Measurements from ENCODE around the gene CNOT1.

DNA sequence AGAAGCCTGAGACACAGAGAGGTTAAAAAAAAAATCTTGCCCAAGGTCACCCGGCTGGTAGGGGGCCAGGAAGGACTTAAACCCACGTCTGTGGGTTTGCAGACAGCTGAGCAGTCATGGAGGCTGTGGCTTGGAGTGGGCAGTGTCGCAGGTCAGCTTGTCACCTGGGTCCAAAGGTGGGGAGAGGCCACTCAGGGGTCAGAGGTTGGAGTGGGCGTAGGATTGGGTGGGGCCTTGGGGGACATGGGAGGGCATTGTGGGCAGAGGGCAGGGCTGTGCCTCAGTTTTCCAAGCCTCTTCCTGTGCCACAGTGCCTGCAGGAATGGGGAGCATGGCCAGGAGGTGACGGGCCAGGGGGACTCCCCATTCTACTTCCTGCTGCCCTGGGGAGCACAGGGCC, 131.7 kb downstream of the CNOT1 start:
- TF ChIP-seq, protein P1, sequence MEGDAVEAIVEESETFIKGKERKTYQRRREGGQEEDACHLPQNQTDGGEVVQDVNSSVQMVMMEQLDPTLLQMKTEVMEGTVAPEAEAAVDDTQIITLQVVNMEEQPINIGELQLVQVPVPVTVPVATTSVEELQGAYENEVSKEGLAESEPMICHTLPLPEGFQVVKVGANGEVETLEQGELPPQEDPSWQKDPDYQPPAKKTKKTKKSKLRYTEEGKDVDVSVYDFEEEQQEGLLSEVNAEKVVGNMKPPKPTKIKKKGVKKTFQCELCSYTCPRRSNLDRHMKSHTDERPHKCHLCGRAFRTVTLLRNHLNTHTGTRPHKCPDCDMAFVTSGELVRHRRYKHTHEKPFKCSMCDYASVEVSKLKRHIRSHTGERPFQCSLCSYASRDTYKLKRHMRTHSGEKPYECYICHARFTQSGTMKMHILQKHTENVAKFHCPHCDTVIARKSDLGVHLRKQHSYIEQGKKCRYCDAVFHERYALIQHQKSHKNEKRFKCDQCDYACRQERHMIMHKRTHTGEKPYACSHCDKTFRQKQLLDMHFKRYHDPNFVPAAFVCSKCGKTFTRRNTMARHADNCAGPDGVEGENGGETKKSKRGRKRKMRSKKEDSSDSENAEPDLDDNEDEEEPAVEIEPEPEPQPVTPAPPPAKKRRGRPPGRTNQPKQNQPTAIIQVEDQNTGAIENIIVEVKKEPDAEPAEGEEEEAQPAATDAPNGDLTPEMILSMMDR (IDR thresholded peaks at IDR 0.05; ENCODE audit: low read length): no peak
- TF ChIP-seq EZH2 (IDR thresholded peaks at IDR 0.05; ENCODE audit: borderline replicate concordance, low read length): no peak

All from OCI-LY1 (cell line).